Panc1 (cell line): Measurements from ENCODE around the gene KRTAP5-2.

Source experiments
- CTCF ChIP-seq: fragments of 450-650 bp; IDR thresholded peaks from 2 replicates; pipeline ENCODE4 v1.5.1; 2017; ENCODE audit warnings: mild to moderate bottlenecking
- POLR2AphosphoS5 ChIP-seq: IDR thresholded peaks from 2 replicates; pipeline ENCODE4 v1.6.1; 2012; ENCODE audit warnings: mild to moderate bottlenecking, low read depth, low read length, moderate library complexity

GRCh38 chr11:1597994-1598380 is at the start of gene KRTAP5-2:
- TF ChIP-seq CTCF: no peak
- TF ChIP-seq POLR2AphosphoS5: no peak
